GM12878 (cell line): ENCODE measurements around the gene NKTR. TPM values are rescaled to one million over a fixed set of nuclear protein-coding genes. Genes with fewer than 3 reads are reported as not detected.
"Not testable (repeated sequence)": the region's sequence is repeated elsewhere in the genome, so short reads cannot be mapped to it uniquely, and the experiment has no call there.

ENCODE experiments used
- ATAC-seq: fragments of 200-7000 bp; cut with Tn5 transposase; 3 replicates; pipeline ENCODE4 v1.9.1; 2020; ENCODE audit warnings: mild to moderate bottlenecking, moderate library complexity
- BruUV-seq: library from RNA; stranded (reverse); fragments of 400-500 nt; replicated peaks from 2 replicates; lab custom pipeline; 2021; lab: Mats Ljungman, UMichigan
- CTCF ChIA-PET: fragments of 300-600 bp; sonication (Branson Sonifier 250); formaldehyde crosslinking; extraction: SDS; loops from one replicate; lab custom pipeline; 2021; ENCODE audit warnings: inconsistent platforms; lab: Yijun Ruan, JAX
- POLR2A ChIA-PET: fragments of 350-600 bp; formaldehyde crosslinking; extraction: SDS; loops from one replicate; lab custom pipeline; 2021; ENCODE audit warnings: inconsistent platforms; lab: Charles Lee
- RAD21 ChIA-PET: fragments of 300-600 bp; sonication (Branson Sonifier 250); formaldehyde crosslinking; loops from one replicate; lab custom pipeline; 2023; ENCODE audit warnings: antibody characterized with exemption; ENCODE audit not compliant: unreplicated experiment; lab: Charles Lee
- SMC1A ChIA-PET: fragments of 300-600 bp; sonication (Branson Sonifier 250); formaldehyde crosslinking; loops from one replicate; lab custom pipeline; 2023; ENCODE audit not compliant: unreplicated experiment, uncharacterized antibody; lab: Charles Lee
- DNase-seq: peaks from one replicate; pipeline ENCODE4 v3.0.0-alpha.2; 2011; ENCODE audit warnings: low read depth, low spot score
- FAIRE-seq: peaks from 3 replicates; lab custom pipeline; 2011; peaks lifted over from hg19 to GRCh38; lab: Jason Lieb, UNC
- H2AFZ ChIP-seq: 2 replicates; pipeline ENCODE4 v1.6.0; 2011; ENCODE audit warnings: low read depth, low read length, control low read depth; ENCODE audit not compliant: control insufficient read depth
- H3K27ac ChIP-seq: 2 replicates; pipeline ENCODE4 v1.5.1; 2011; ENCODE audit warnings: control low read depth; ENCODE audit not compliant: control insufficient read depth, insufficient read depth
- H3K27me3 ChIP-seq, 2 experiments: replicated peaks in 1 of 2; 2 replicates each; pipeline versions ENCODE4 v1.6.0 to v1.6.1; 2011; ENCODE audit warnings: low read length in 1 of 2; ENCODE audit not compliant: control insufficient read depth in 2 of 2, insufficient read depth in 2 of 2
- H3K36me3 ChIP-seq, 2 experiments: 2 replicates each; pipeline ENCODE4 v1.5.1; 2011; ENCODE audit warnings: low read length in 1 of 2; ENCODE audit not compliant: control insufficient read depth in 2 of 2, insufficient read depth in 2 of 2
- H3K4me1 ChIP-seq: 2 replicates; pipeline ENCODE4 v1.6.1; 2011; ENCODE audit warnings: mild to moderate bottlenecking, low read length, moderate library complexity, mixed read lengths; ENCODE audit not compliant: control insufficient read depth, insufficient read depth
- H3K4me2 ChIP-seq: 2 replicates; pipeline ENCODE4 v1.6.0; 2011; ENCODE audit warnings: control low read depth; ENCODE audit not compliant: control insufficient read depth, insufficient read depth
- H3K4me3 ChIP-seq: fragments of 200-600 bp; sonication (generic); 2 replicates; pipeline ENCODE4 v1.5.1; 2016
- H3K79me2 ChIP-seq: 2 replicates; pipeline ENCODE4 v1.6.0; 2011; ENCODE audit warnings: low read length; ENCODE audit not compliant: control insufficient read depth, insufficient read depth
- H3K9ac ChIP-seq: 2 replicates; pipeline ENCODE4 v1.8.0; 2011; ENCODE audit warnings: low read length, control low read depth, mixed read lengths; ENCODE audit not compliant: control insufficient read depth, insufficient read depth
- H3K9me3 ChIP-seq: replicated peaks from 3 replicates; pipeline ENCODE4 v1.5.1; 2011; ENCODE audit warnings: mild to moderate bottlenecking, low read length; ENCODE audit not compliant: control insufficient read depth, insufficient read depth
- H4K20me1 ChIP-seq: 2 replicates; pipeline ENCODE4 v1.6.0; 2011; ENCODE audit not compliant: control insufficient read depth, insufficient read depth
- RAD51 ChIP-seq: fragments of 450-650 bp; IDR thresholded peaks from 2 replicates; pipeline ENCODE4 v1.6.1; 2016; ENCODE audit warnings: moderate library complexity, mild to moderate bottlenecking, inconsistent platforms
- RUNX3 ChIP-seq: IDR thresholded peaks from 2 replicates; pipeline ENCODE4 v1.6.1; 2012; ENCODE audit warnings: low read length, inconsistent platforms
- TBL1XR1 ChIP-seq: IDR thresholded peaks from 2 replicates; pipeline ENCODE4 v1.6.1; 2012; ENCODE audit warnings: low read depth, low read length, improper control_type of control experiment
- TCF7 ChIP-seq: IDR thresholded peaks from 2 replicates; pipeline ENCODE4 v1.6.1; 2014; ENCODE audit warnings: antibody characterized with exemption, borderline replicate concordance
- WGBS: methylation state at CpG from one replicate; pipeline ENCODE4 v1.1.6; 2016; ENCODE audit warnings: low lambda C conversion rate; ENCODE audit not compliant: insufficient replicate concordance, insufficient coverage; ENCODE audit errors: missing lambda C conversion rate; 5-methylcytosine and 5-hydroxymethylcytosine counted together
- in situ Hi-C: fragments of 300-500 bp; cut with MboI; formaldehyde crosslinking; loops from 9 replicates; pipeline ENCODE4 v1.14.3; 2018; ENCODE audit warnings: mixed read lengths
- intact Hi-C: fragments of 100-400 bp; cut with micrococcal nuclease; formaldehyde crosslinking; loops from one replicate; pipeline ENCODE4 v1.14.2; 2022; ENCODE audit not compliant: unreplicated experiment
- polyA plus RNA-seq, 11 experiments: library from polyadenylated mRNA; depleted of rRNA in 4 of 11; unstranded in 6 of 11; stranded (reverse) in 5 of 11; fragments of >200 nt; fragmentation: Nextera tagmentation in 4 of 11; fragmentation: Illumina TruSeq in 1 of 11; extraction: Ambion mirVana in 4 of 11; extraction: Trizol in 1 of 11; gene quantifications; 1 replicate in 1 of 11; 2 replicates in 10 of 11; pipeline versions ENCODE4 v1.2.1 to v1.2.3, GENCODE V29; 2011 to 2016; ENCODE audit warnings: inconsistent platforms in 2 of 11, missing spikeins in 2 of 11, low read depth in 1 of 11
- total RNA-seq, 4 experiments: library from RNA; depleted of rRNA in 3 of 4; stranded (reverse); fragments of >200 nt in 3 of 4; fragmentation: Illumina TruSeq in 1 of 4; extraction: Trizol in 1 of 4; gene quantifications; 2 replicates each; pipeline versions ENCODE4 v1.2.1 to v1.2.3, GENCODE V29; 2013 to 2021
- TF ChIP-seq, protein P1 (sequence below): IDR thresholded peaks from 2 replicates; pipeline ENCODE4 v1.6.1; 2011; ENCODE audit warnings: borderline replicate concordance, low read depth, mild to moderate bottlenecking, moderate library complexity, low read length; ENCODE audit not compliant: insufficient read depth, poor library complexity, severe bottlenecking
- TF ChIP-seq, protein P2 (sequence below): fragments of 450-650 bp; IDR thresholded peaks from 2 replicates; pipeline ENCODE4 v1.6.1; 2016; ENCODE audit warnings: mild to moderate bottlenecking

NKTR gene
- total and polyA plus RNA-seq, 10 of the 15 experiments (the other 5 are each of a cell fraction or from before 2014, with no cell fraction given): 15.3 to 91.9 (median 55.3) TPM

DNA sequence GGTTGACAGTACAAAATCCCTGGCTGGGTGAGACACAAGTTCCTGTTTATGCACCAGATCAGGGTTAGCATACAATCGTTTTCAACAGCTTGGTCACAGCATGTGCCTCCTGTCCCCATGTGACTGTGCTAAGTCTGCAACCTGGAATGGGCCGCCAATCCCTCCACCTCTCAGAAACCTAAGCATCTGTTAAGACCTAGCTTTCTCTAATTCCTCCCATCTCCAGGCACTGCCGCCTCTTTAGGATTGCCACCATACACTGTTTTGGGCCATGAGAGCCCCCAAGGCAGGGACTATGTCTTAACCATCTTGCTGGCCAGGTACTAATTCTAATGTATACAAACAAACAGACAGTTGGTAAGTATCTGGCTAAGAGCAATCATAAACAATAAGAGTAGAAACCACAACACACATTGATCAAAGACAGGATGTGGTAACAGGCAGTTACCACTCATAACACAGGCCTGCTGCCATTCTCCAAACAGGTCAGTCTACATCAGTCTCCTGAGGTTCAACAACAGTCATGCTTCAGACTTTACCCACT lies 44.3 kb upstream of the NKTR start:
- H3K4me2 ChIP-seq: no peak overlapping the region
- TF ChIP-seq RUNX3 (peak; percentile 88), TCF7 (peak; percentile 37; the same call in 1 of the 2 replicates), RAD51 (no peak), TBL1XR1 (no peak)
- TF ChIP-seq, protein P1, sequence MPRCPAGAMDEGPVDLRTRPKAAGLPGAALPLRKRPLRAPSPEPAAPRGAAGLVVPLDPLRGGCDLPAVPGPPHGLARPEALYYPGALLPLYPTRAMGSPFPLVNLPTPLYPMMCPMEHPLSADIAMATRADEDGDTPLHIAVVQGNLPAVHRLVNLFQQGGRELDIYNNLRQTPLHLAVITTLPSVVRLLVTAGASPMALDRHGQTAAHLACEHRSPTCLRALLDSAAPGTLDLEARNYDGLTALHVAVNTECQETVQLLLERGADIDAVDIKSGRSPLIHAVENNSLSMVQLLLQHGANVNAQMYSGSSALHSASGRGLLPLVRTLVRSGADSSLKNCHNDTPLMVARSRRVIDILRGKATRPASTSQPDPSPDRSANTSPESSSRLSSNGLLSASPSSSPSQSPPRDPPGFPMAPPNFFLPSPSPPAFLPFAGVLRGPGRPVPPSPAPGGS: no peak
- TF ChIP-seq, protein P2, sequence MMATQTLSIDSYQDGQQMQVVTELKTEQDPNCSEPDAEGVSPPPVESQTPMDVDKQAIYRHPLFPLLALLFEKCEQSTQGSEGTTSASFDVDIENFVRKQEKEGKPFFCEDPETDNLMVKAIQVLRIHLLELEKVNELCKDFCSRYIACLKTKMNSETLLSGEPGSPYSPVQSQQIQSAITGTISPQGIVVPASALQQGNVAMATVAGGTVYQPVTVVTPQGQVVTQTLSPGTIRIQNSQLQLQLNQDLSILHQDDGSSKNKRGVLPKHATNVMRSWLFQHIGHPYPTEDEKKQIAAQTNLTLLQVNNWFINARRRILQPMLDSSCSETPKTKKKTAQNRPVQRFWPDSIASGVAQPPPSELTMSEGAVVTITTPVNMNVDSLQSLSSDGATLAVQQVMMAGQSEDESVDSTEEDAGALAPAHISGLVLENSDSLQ: peak; percentile 14; the same call in 1 of the 2 replicates
- ATAC-seq (peak; percentile 82), DNase-seq (no peak), FAIRE-seq (peak; percentile 88)
- 33% methylated on average over 3 of the region's 3 CpGs for WGBS
- no peaks in the 10 kb centered on the region; the same call in 2 of the 3 replicates for H3K9me3 ChIP-seq
- no peaks in the 10 kb centered on the region for H4K20me1 ChIP-seq
- peaks cover 11 to 31% of the 10 kb centered on the region in 2 experiments for H3K36me3 ChIP-seq
- no peak overlapping the region for H3K9ac ChIP-seq
- intact Hi-C loops (no loop called here), in situ Hi-C loops (no loop called here)
- POLR2A ChIA-PET: no interaction called here
- CTCF ChIA-PET: no interaction called here
- peaks cover 3% of the 10 kb centered on the region; the same call in 1 of the 2 replicates for H3K4me1 ChIP-seq
- H3K27me3 ChIP-seq: no peaks in the 10 kb centered on the region
- no peak overlapping the region for H3K4me3 ChIP-seq
- SMC1A ChIA-PET: no interaction called here
- RAD21 ChIA-PET: no interaction called here
- BruUV-seq: no TSS peak
- no peak overlapping the region for H3K27ac ChIP-seq
- H3K79me2 ChIP-seq: no peaks in the 10 kb centered on the region
- no peak overlapping the region for H2AFZ ChIP-seq

DNA sequence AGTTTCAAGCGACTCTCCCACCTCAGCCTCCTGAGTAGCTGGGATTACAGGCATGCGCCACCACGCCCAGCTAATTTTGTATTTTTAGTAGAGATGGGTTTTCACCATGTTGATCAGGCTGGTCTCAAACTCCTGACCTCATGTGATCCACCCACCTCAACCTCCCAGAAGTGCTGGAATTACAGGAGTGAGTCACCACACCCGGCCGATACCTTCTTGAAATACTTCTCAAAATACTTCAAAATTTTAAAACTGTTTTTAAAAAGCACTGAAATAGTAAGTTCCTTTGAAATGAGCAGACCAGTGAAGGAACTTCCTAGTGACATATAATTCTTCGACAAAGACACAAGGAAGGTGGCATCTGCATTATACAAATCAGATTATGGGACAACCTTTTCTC lies 43.7 kb upstream of the NKTR start:
- H3K9ac ChIP-seq, SMC1A ChIA-PET, H3K27ac ChIP-seq, RAD21 ChIA-PET, H3K27me3 ChIP-seq, H3K79me2 ChIP-seq, in situ Hi-C loops, H2AFZ ChIP-seq, FAIRE-seq, DNase-seq, ATAC-seq, BruUV-seq, POLR2A ChIA-PET, H3K4me2 ChIP-seq, H4K20me1 ChIP-seq, H3K4me1 ChIP-seq, H3K9me3 ChIP-seq, H3K4me3 ChIP-seq, intact Hi-C loops: not testable (repeated sequence)
- peaks cover 11 to 31% of the 10 kb centered on the region in 2 experiments for H3K36me3 ChIP-seq
- WGBS: 93% methylated on average over 6 of the region's 6 CpGs
- CTCF ChIA-PET: interaction anchor here (0.6 to 1.3 kb wide), 2 partner anchors 10 to 93 kb away, joined by 3 to 4 read pairs; no protein-coding TSS in a partner anchor
